ENCODE data around the gene EXD3. TPM values are rescaled to one million over a fixed set of nuclear protein-coding genes. Genes with fewer than 3 reads are reported as not detected.
A peak's percentile ranks its signal among the peaks of the same experiment; 100 is the strongest.

Gene EXD3
- total and polyA plus RNA-seq, 5 donors from 2014 or later = 4.7 to 27.3 (median 5.8) TPM

GRCh38 chr9:137385061-137385655 is 37.8 kb downstream of the EXD3 start:
- ATAC-seq (ENCODE audit: low read depth in 2 of 2) = no peak
- Histone ChIP-seq H3K36me3 (ENCODE audit: control insufficient read depth, insufficient read depth, low read length) (no peaks in the 10 kb centered on the region), H3K4me1 (ENCODE audit: control insufficient read depth, insufficient read depth, low read length, poor library complexity, severe bottlenecking) (peaks cover 35% of the 10 kb centered on the region), H3K27me3 (ENCODE audit: control insufficient read depth, insufficient read depth, low read length) (no peaks in the 10 kb centered on the region), H3K4me3 (ENCODE audit: low read depth, low read length) (no peak overlapping the region), H3K27ac (ENCODE audit: insufficient read depth, low read length, poor library complexity, severe bottlenecking) (no peak overlapping the region), H3K9me3 (ENCODE audit: control insufficient read depth in 2 of 2, low read length in 2 of 2) (no peaks in the 10 kb centered on the region)
- no peak for DNase-seq
- Mint-ChIP-seq H3K27me3 (no peaks in the 10 kb centered on the region), H3K4me1 (peaks cover 0 to 18% (median 3%) of the 10 kb centered on the region in 4 donors), H3K9me3 (no peaks in the 10 kb centered on the region), H3K27ac (peak overlapping the region in 1 of 3 donors; percentile 62), H3K36me3 (no peaks in the 10 kb centered on the region), H3K4me3 (no peak overlapping the region)

- H3K9me3 Mint-ChIP-seq = no peaks in the 10 kb centered on the region
- H3K27ac Mint-ChIP-seq = peak overlapping the region; percentile 18 to 68 (median 62)
- no peaks in the 10 kb centered on the region for H3K36me3 Mint-ChIP-seq
- peaks cover 0 to 18% (median 3%) of the 10 kb centered on the region in 4 donors for H3K4me1 Mint-ChIP-seq
- H3K4me1 ChIP-seq (ENCODE audit: control insufficient read depth, insufficient read depth, low read length, poor library complexity, severe bottlenecking) = peaks cover 31% of the 10 kb centered on the region
- H3K4me3 ChIP-seq (ENCODE audit: low read depth, low read length) = no peak overlapping the region
- no peak for DNase-seq
- H3K27me3 Mint-ChIP-seq = no peaks in the 10 kb centered on the region
- H3K36me3 ChIP-seq (ENCODE audit: control insufficient read depth, insufficient read depth, low read length) = no peaks in the 10 kb centered on the region
- no peak for ATAC-seq (ENCODE audit: low read depth in 2 of 2)
- H3K9me3 ChIP-seq (ENCODE audit: control insufficient read depth in 2 of 2, low read length in 2 of 2) = no peaks in the 10 kb centered on the region
- H3K27me3 ChIP-seq (ENCODE audit: control insufficient read depth, insufficient read depth, low read length) = no peaks in the 10 kb centered on the region
- H3K4me3 Mint-ChIP-seq = peak overlapping the region in 1 of 4 donors; percentile 44
- H3K27ac ChIP-seq (ENCODE audit: insufficient read depth, low read length, poor library complexity, severe bottlenecking) = no peak overlapping the region
Observed at GRCh38 chr9:137383784-137384756, 38.9 kb downstream of the EXD3 start.

DNA sequence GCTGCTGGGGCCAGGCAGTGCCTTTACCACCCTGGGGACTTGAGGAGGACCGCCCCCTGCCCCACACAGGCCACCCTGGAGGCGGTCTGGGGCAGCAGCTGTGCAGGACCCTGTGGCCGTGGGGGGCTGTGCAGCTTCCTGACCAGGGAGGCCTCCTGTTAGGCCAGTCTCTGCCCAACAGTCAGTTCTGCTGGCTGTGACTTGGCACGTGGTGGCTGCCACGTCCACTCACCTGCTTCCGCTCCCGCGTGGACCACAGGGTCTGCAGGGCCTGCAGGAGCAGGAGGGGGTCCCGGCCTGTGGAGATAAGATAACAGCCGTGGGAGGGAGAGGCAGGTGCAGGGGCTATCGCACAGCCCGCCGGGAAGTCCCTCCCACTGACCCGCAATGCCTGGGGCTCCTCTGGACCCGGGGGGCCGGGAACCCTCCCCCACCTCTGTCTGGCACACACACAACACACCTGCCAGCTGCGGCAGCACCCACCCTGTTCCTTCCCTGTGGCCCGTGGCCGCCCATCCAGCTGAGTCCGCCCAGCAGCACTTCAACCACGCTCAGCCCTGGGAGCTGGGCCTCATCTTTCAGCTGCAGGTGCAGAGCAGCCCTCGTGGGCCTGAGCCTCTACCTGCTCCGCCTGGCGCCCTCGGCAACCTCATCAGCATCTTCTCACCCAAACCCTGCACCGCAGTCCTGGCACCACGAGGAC is 39.7 kb downstream of the EXD3 start:
- Mint-ChIP-seq H3K9me3 (no peaks in the 10 kb centered on the region), H3K4me1 (peaks cover 0 to 18% (median 7%) of the 10 kb centered on the region in 4 donors), H3K27me3 (no peaks in the 10 kb centered on the region), H3K27ac (no peak overlapping the region), H3K36me3 (peaks cover 4% of the 10 kb centered on the region), H3K4me3 (no peak overlapping the region)
- H3K36me3 ChIP-seq (ENCODE audit: control insufficient read depth, insufficient read depth, low read length) = no peaks in the 10 kb centered on the region
- DNase-seq (no peak), ATAC-seq (ENCODE audit: low read depth in 2 of 2) (no peak)
- no peak overlapping the region for H3K4me3 ChIP-seq (ENCODE audit: low read depth, low read length)
- H3K27ac ChIP-seq (ENCODE audit: insufficient read depth, low read length, poor library complexity, severe bottlenecking) = no peak overlapping the region
- H3K27me3 ChIP-seq (ENCODE audit: control insufficient read depth, insufficient read depth, low read length) = no peaks in the 10 kb centered on the region
- H3K9me3 ChIP-seq (ENCODE audit: control insufficient read depth in 2 of 2, low read length in 2 of 2) = no peaks in the 10 kb centered on the region
- H3K4me1 ChIP-seq (ENCODE audit: control insufficient read depth, insufficient read depth, low read length, poor library complexity, severe bottlenecking) = peaks cover 23% of the 10 kb centered on the region

DNA sequence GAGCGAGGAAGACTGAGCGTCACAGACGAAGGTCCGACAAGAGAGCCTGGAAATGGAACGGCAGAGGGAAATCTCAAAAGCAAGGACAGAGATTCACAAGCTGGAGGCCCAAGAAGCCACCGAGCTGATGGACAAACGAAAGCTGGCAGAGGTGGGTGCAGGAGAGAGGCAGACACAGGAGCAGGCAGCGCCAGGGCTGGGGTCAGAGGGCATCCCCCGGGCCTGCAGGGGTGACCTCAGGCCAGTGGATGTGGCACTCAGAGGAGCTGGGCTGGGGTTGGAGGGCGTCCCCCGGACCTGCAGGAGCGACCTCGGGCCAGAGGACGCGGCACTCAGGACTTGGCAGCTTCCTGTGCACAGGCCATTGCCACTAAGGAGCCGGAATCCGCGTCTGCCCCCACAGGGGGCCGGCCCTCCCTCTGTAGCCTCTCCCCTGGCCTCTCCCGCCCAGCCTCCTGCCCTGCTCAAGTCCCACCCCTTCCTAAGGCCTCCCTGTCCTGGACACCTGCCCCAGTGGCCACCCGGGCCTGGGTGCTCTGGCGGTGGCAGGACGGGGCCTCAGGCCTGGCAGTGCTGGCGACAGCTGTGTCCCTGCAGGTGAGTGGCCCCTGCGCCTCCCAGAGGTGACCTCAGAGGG is 40.4 kb downstream of the EXD3 start:
- H3K27ac Mint-ChIP-seq = no peak overlapping the region

GRCh38 chr9:137381501-137382443 is 41.2 kb downstream of the EXD3 start:
- no peak overlapping the region for H3K27ac ChIP-seq (ENCODE audit: insufficient read depth, low read length, poor library complexity, severe bottlenecking)
- Mint-ChIP-seq H3K27me3 (no peaks in the 10 kb centered on the region), H3K4me1 (peaks cover 0 to 9% (median 4%) of the 10 kb centered on the region in 4 donors), H3K36me3 (peaks cover 5% of the 10 kb centered on the region), H3K27ac (peak overlapping the region in 1 of 3 donors; percentile 84), H3K4me3 (no peak overlapping the region), H3K9me3 (no peaks in the 10 kb centered on the region)
- no peaks in the 10 kb centered on the region for H3K9me3 ChIP-seq (ENCODE audit: control insufficient read depth in 2 of 2, low read length in 2 of 2)
- H3K27me3 ChIP-seq (ENCODE audit: control insufficient read depth, insufficient read depth, low read length) = no peaks in the 10 kb centered on the region
- H3K4me3 ChIP-seq (ENCODE audit: low read depth, low read length) = no peak overlapping the region
- ATAC-seq (ENCODE audit: low read depth in 2 of 2) = no peak
- H3K4me1 ChIP-seq (ENCODE audit: control insufficient read depth, insufficient read depth, low read length, poor library complexity, severe bottlenecking) = peaks cover 8% of the 10 kb centered on the region
- H3K36me3 ChIP-seq (ENCODE audit: control insufficient read depth, insufficient read depth, low read length) = no peaks in the 10 kb centered on the region
- no peak for DNase-seq

More for the DNA sequence above, 40.4 kb downstream of the EXD3 start:
- Histone ChIP-seq H3K9me3 (ENCODE audit: control insufficient read depth in 2 of 2, low read length in 2 of 2) (no peaks in the 10 kb centered on the region), H3K4me3 (ENCODE audit: low read depth, low read length) (no peak overlapping the region), H3K27me3 (ENCODE audit: control insufficient read depth, insufficient read depth, low read length) (no peaks in the 10 kb centered on the region), H3K36me3 (ENCODE audit: control insufficient read depth, insufficient read depth, low read length) (no peaks in the 10 kb centered on the region), H3K4me1 (ENCODE audit: control insufficient read depth, insufficient read depth, low read length, poor library complexity, severe bottlenecking) (peaks cover 16% of the 10 kb centered on the region), H3K27ac (ENCODE audit: insufficient read depth, low read length, poor library complexity, severe bottlenecking) (no peak overlapping the region)
- Mint-ChIP-seq H3K4me3 (no peak overlapping the region), H3K27me3 (no peaks in the 10 kb centered on the region), H3K9me3 (no peaks in the 10 kb centered on the region), H3K4me1 (peaks cover 0 to 15% (median 7%) of the 10 kb centered on the region in 4 donors), H3K36me3 (peaks cover 4% of the 10 kb centered on the region)
- DNase-seq (no peak), ATAC-seq (ENCODE audit: low read depth in 2 of 2) (no peak)

GRCh38 chr9:137380606-137381005 is 42.4 kb downstream of the EXD3 start:
- Histone ChIP-seq H3K27ac (ENCODE audit: insufficient read depth, low read length, poor library complexity, severe bottlenecking) (no peak overlapping the region), H3K4me1 (ENCODE audit: control insufficient read depth, insufficient read depth, low read length, poor library complexity, severe bottlenecking) (no peaks in the 10 kb centered on the region), H3K27me3 (ENCODE audit: control insufficient read depth, insufficient read depth, low read length) (no peaks in the 10 kb centered on the region), H3K9me3 (ENCODE audit: control insufficient read depth in 2 of 2, low read length in 2 of 2) (peaks cover 0 to 1% of the 10 kb centered on the region in 2 experiments), H3K36me3 (ENCODE audit: control insufficient read depth, insufficient read depth, low read length) (no peaks in the 10 kb centered on the region), H3K4me3 (ENCODE audit: low read depth, low read length) (no peak overlapping the region)
- H3K4me1 Mint-ChIP-seq = peaks cover 0 to 4% (median 2%) of the 10 kb centered on the region in 4 donors
- ATAC-seq (ENCODE audit: low read depth in 2 of 2) (no peak), DNase-seq (no peak)
- H3K27ac Mint-ChIP-seq = no peak overlapping the region
- H3K27me3 Mint-ChIP-seq = no peaks in the 10 kb centered on the region
- H3K4me3 Mint-ChIP-seq = no peak overlapping the region
- H3K9me3 Mint-ChIP-seq = peaks cover 0 to 2% (median 0%) of the 10 kb centered on the region in 7 donors
- peaks cover 6% of the 10 kb centered on the region for H3K36me3 Mint-ChIP-seq

Measured in CD4-positive, CD25-positive, alpha-beta regulatory T cell (primary cell).